NCI-H82 treated with DMSO at 0.1 percent for 48 hours (cell line): ENCODE results near the gene ATE1.

ENCODE experiments used
- DNase-seq: peaks from one replicate; lab custom pipeline; 2025; ENCODE audit not compliant: unreplicated experiment; lab: John Stamatoyannopoulos, UW

Gene ATE1

DNA sequence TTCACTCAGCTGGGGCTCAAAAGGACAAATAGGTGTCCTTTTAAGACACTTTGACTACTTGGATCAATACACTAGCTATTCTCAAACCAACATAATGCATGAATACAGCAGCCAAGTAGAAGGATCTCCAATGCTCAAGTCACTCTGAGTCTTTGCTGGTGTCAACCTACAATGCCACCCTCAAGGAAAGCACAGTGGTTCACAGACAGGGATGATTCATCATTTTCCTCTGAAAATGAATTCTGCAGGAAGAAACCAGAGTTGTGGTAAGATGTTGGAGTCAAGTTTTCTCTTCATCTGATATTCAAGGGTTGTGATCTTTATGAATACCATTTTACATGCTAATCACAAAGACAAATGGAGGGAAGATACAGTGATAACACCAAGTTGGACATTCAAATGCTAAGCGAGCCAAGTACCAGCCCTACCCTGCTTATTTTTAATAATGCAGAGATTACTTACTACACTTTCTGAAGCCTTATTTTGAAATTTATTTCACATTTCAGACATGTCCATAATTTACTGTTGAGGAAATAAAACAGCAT is 186.5 kb downstream of the ATE1 start:
- DNase-seq, result no peak

DNA sequence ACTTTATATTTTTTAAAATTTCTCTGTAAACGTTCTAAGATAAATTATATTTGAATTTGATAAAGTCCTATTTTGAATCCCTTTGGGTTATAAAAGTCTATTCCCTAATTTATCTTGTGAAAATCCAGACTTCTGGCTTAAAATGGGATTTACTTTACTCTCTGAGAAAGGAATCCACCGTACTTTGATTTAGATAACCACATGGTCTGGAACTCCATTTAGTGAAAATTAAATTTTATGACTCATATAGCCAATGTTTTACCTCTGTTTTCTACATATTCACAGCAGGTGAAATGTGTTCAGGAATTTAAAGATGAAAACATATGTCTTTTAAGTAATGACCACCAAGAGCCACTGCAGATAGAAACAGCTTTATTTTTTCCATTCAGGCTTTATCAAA is 187.8 kb downstream of the ATE1 start:
- DNase-seq, result no peak

DNA sequence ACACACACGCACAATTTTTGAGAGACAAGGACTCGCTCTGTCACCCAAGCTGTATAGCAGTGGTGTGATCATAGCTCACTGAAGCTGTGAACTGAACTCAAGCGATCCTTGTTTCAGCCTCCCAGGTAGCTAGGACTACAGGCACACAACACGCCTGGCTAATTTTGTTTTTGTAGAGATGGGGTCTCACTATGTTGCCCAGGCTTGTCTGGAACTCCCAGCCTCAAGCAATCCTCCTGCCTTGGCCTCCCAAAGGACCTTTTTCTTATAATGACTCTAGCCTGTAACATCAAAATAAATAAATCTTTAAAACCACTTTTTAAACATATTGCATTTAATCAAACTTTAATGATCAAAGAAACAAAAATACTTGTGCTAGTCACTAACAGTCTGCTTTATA is 188.7 kb downstream of the ATE1 start:
- no peak for DNase-seq

DNA sequence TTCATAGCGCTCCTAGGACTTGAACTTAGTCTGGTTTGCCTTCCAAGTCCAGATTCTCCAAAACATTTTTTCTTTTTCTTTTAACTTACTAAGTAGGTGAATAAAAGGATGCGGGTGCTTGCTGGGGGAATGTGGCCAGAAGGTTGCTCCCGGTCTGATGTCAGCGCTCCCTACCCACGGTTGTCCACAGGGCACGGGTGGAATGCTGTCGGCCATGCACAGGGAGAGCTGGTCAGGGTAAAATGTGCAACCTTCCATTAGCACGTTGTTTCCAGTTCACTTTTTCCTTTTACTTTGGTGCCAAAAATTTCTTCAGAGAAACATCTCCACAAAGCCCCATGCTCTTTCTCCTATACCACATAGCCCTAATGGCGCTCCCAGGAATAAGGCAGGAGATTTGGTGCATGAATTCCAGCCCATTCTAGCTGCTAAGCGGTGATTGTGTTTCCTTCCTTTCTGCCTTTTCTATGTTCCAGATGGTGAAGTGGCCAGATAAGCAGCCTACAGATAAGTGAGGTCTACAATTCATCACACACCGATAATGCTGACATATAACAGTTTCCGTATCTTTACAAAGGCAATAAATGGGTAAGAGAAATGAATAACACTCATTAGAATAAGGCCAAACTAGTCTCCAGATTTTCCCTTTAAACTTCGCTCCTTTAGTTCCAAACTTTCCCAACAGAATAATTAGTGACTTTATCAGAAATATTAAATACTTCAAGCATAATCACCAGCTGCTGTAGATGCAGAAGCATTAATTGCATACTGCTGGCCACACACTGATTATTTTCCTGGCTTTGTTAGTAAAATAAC is 191.3 kb downstream of the ATE1 start:
- DNase-seq, result no peak

- DNase-seq, result no peak
Measured at GRCh38 chr10:121735263-121735662, 192.6 kb downstream of the ATE1 start.

- no peak for DNase-seq
Measured at GRCh38 chr10:121734589-121735045, 193.2 kb downstream of the ATE1 start.

DNA sequence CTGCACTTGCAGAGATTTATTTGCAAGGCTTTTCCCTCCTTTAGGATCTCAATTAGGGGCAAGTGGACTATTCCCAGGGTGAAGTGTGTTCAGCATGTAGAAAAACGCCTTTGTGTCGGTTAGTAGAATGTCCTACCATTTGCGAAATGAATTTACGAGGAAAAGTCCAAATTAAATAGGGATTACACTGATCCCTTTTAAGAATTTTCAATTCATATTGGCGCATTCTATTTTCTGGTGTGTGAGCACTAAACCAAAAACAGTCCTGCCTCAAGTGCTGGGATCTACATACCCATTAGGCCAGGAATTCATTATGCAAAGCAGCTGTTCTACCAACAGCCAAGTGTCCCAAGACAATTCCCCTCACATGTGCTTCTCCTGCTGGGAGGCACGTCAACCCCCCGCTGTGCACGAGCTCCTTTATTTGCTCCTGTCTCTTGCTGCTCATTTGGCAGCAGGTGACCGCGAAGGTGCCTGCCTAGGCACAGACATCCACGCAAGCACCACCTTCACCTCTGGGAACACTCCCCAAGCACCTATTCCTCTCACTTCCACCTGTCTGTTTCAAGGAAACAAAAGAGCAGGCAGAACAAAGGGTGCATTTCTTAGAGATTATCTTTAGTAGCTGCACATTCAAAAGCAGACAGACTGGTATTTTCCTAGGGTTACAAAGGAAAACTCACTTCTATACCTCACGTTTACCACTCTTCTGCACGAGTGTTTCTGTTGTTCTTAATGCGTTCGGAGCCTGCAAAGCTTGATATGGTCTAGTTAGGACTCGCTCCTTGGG is 195.0 kb downstream of the ATE1 start:
- DNase-seq, result no peak

GRCh38 chr10:121732172-121732571 is 195.7 kb downstream of the ATE1 start:
- no peak for DNase-seq

GRCh38 chr10:121724282-121724681 is 203.5 kb downstream of the ATE1 start:
- no peak for DNase-seq

DNA sequence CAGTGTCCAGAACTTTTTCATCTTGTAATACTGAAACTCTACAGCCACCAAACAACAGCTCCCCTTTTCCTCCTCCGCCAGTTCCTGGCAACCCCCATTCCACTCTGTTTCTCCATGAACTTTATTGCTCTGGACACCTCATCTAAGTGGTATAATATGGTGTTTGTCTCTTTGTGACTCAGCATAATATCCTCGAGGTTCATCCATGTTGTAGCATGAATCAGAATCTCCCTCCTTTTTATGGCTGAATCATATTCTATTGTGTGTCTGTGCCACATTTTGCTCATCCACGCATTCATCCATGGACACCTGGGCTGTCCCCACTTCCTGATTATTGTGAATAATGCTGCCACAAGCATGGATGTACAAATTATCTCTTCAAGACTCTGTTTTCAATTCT is 205.2 kb downstream of the ATE1 start:
- no peak for DNase-seq

DNA sequence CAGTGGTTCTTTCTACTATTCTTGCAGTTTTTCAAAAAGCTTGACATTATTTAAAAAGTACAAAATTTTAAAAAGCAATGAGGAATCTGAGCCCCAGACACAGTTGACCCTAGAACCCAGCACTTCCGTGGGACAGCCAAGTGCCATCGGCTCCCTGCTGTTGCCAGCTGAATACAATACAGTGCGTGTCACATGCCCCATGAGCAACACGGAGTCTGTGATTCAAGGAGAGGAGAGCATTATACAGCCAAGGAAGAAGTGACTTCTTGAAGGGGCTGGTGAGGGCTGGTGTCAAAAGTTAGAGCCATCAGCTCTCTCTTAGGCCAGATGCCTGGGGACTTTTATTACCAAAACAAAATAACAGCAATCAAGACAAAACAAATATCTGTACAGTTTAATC is 206.6 kb downstream of the ATE1 start:
- no peak for DNase-seq

- no peak for DNase-seq
Measured at GRCh38 chr10:121715969-121716368, 211.9 kb downstream of the ATE1 start.

- no peak for DNase-seq
Measured at GRCh38 chr10:121715076-121715475, 212.8 kb downstream of the ATE1 start.

DNA sequence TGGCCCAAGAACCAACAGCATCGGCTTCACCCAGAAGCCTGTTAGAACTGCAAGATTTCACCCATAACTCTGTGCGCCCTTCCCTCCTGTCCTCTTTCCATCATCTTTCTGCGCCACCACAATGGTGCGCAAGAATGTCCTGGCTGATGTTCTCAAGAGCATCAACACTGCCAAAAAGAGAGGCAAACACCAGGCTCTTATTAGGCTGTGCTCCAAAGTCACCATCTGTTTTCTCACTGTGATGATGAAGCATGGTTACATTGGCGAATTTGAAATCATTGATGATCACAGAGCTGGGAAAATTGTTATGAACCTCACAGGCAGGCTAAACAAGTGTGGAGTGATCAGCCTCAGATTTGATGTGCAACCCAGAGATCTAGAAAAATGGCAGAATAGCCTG is 214.3 kb downstream of the ATE1 start:
- no peak for DNase-seq

- no peak for DNase-seq
Measured at GRCh38 chr10:121710971-121711370, 216.9 kb downstream of the ATE1 start.

- peak; percentile 45 for DNase-seq
Measured at GRCh38 chr10:121710207-121710606, 217.6 kb downstream of the ATE1 start.

- DNase-seq, result no peak
Measured at GRCh38 chr10:121709675-121710073, 218.2 kb downstream of the ATE1 start.

DNA sequence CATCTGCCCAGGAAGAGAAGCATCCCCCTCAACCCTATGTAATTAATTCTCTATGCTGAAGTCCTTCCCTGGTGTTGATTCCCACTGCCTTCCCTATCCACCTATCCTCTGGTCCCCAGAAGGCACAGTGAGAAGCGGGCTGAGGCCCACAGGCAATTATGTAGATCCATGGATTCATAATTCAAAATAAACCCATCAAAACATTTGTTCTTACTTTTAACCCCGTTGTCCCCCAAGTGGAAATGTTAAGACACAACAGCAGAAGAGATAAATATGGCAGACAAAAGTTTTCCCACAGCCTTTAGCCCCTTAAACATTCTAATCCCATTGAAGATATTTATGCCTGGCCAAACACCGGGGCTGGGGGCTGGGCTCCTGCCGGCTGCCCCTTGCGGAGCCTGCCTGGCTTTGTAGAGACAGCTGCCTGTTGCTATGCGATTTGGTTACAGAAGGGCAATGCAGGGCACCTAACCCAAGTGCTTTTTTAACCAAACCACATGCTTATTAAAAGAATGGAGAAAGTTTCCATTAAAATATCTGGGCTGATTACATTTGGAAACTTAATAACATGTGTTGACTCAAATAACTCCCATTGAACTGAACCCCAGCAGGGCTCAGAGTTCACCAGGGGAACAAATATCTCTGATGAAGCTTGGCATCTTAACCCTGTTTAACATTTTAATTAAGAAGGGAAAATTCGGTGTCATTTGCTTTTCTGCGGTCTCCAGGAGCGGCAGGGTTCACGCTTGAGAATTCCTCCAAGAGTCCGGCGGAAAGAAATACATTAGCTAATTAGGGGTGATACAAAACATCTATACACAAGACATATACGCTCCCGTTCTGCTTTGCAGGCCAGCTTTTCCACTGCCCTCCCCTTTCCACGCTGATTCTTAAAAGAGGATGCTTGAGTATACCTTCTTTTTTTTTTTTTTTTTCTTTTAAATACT is 218.8 kb downstream of the ATE1 start:
- DNase-seq, result peak; percentile 50

DNA sequence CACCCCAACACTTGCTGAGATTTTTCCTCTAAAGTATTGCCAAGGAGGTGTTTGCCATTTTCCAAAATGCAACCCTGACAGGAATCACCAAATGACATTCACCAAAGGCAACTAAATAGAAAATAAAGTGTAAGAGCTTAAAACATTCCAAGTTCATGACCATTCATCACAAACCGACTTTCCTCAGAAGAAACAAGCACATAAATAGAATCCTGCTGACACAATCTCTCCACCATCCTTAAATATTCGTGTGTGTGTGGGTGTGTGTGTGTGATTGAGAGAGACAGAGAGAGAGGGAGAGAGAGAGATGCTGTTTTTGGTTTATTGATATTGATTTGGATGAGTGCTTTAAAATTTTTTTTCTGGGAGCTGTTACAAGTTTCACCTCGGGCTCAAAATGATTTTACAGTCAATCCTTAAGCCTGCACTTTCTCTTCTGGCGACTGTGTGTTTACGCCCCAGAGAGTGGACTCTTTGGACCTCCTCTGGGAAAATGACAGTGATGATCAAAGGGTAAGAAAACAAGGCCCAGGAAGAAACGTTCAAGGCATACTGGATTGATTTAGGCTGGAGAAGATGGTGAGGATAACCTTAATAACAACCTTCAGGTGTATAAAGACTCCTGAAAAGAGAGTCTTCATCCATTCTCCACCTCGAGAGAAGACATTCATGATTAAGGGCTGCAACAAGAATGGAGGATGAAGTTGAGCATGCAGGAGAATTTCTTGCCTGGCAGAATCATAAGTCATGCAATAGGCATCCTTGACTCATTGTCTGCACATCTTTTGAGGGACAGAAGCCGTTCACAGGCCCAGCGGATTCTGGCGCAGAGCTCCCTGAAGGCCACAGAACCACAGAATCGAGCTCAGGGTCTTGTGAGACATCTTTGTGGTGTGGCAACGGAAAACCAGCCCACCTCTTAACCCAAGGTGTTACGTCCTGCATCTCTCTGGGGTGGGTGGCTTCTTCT is 225.2 kb downstream of the ATE1 start:
- DNase-seq, result no peak

DNA sequence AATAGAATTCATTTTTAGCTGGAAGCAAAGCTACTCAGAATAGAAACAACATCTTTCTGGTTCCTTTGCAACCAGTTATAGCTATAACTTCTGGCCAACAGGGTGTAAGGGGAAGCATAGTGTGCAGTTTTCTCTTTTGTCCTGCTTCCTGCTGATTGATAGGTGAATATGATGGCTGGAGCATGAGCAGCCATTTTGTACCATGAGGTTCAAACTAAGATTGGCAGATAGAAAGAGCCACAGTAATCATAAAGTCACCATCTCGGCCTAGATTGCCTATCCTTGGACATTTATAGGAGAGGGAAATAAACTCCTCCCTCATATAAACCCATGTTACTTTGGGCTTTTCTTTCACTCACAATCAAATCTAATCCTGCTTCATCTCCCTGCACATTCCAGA is 227.4 kb downstream of the ATE1 start:
- no peak for DNase-seq
